ENCODE measurements around the gene TSSK3.

The TSSK3 gene

GRCh38 chr1:32388641-32389040 lies 26.3 kb downstream of the TSSK3 start:
- Histone ChIP-seq H3K4me1 (ENCODE audit: control insufficient read depth, low read length) (peaks cover 9% of the 10 kb centered on the region), H3F3A (ENCODE audit: control insufficient read depth, insufficient read depth) (no peaks in the 10 kb centered on the region), H3K79me2 (ENCODE audit: control insufficient read depth, low read length) (peaks cover 16% of the 10 kb centered on the region), H3K36me3 (ENCODE audit: control insufficient read depth, low read length) (peaks cover 42% of the 10 kb centered on the region), H3K4me3 (ENCODE audit: low read length) (no peak overlapping the region), H3K9me2 (replicated peaks; ENCODE audit: control insufficient read depth, low read length) (no peaks in the 10 kb centered on the region), H4K20me1 (ENCODE audit: control insufficient read depth, insufficient read depth, low read depth, low read length) (no peaks in the 10 kb centered on the region), H3K27ac (ENCODE audit: low read depth, low read length) (no peak overlapping the region), H3K4me2 (ENCODE audit: low read length) (no peak overlapping the region), H3K27me3 (ENCODE audit: control insufficient read depth, low read length) (no peaks in the 10 kb centered on the region), H3K9me3 (ENCODE audit: control insufficient read depth, insufficient read depth, low read length) (no peaks in the 10 kb centered on the region)
- TF ChIP-seq EZH2phosphoT487 (IDR thresholded peaks at IDR 0.05; ENCODE audit: borderline replicate concordance, low read length) (no peak), CTCF (IDR thresholded peaks at IDR 0.05; ENCODE audit: low read depth, low read length, poor library complexity, severe bottlenecking) (no peak)

GRCh38 chr1:32390904-32391870 lies 28.8 kb downstream of the TSSK3 start:
- Histone ChIP-seq H3K4me1 (ENCODE audit: control insufficient read depth, low read length) (peaks cover 16% of the 10 kb centered on the region), H3K9me2 (replicated peaks; ENCODE audit: control insufficient read depth, low read length) (no peaks in the 10 kb centered on the region), H3K27me3 (ENCODE audit: control insufficient read depth, low read length) (no peaks in the 10 kb centered on the region), H3F3A (ENCODE audit: control insufficient read depth, insufficient read depth) (no peaks in the 10 kb centered on the region), H3K4me2 (ENCODE audit: low read length) (no peak overlapping the region), H4K20me1 (ENCODE audit: control insufficient read depth, insufficient read depth, low read depth, low read length) (no peaks in the 10 kb centered on the region), H3K27ac (ENCODE audit: low read depth, low read length) (no peak overlapping the region), H3K4me3 (ENCODE audit: low read length) (no peak overlapping the region), H3K9me3 (ENCODE audit: control insufficient read depth, insufficient read depth, low read length) (no peaks in the 10 kb centered on the region), H3K79me2 (ENCODE audit: control insufficient read depth, low read length) (peaks cover 21% of the 10 kb centered on the region), H3K36me3 (ENCODE audit: control insufficient read depth, low read length) (peaks cover 26% of the 10 kb centered on the region)
- TF ChIP-seq CTCF (IDR thresholded peaks at IDR 0.05; ENCODE audit: low read depth, low read length, poor library complexity, severe bottlenecking) (no peak), EZH2phosphoT487 (IDR thresholded peaks at IDR 0.05; ENCODE audit: borderline replicate concordance, low read length) (no peak)

GRCh38 chr1:32392325-32392724 lies 30.0 kb downstream of the TSSK3 start:
- Histone ChIP-seq H3K27ac (ENCODE audit: low read depth, low read length) (no peak overlapping the region), H3K4me3 (ENCODE audit: low read length) (no peak overlapping the region), H3K9me2 (replicated peaks; ENCODE audit: control insufficient read depth, low read length) (no peaks in the 10 kb centered on the region), H3K79me2 (ENCODE audit: control insufficient read depth, low read length) (peaks cover 21% of the 10 kb centered on the region), H3K4me2 (ENCODE audit: low read length) (no peak overlapping the region), H3K27me3 (ENCODE audit: control insufficient read depth, low read length) (no peaks in the 10 kb centered on the region), H3F3A (ENCODE audit: control insufficient read depth, insufficient read depth) (no peaks in the 10 kb centered on the region), H3K4me1 (ENCODE audit: control insufficient read depth, low read length) (peaks cover 16% of the 10 kb centered on the region), H3K36me3 (ENCODE audit: control insufficient read depth, low read length) (peaks cover 20% of the 10 kb centered on the region), H4K20me1 (ENCODE audit: control insufficient read depth, insufficient read depth, low read depth, low read length) (no peaks in the 10 kb centered on the region), H3K9me3 (ENCODE audit: control insufficient read depth, insufficient read depth, low read length) (no peaks in the 10 kb centered on the region)
- no peak for TF ChIP-seq CTCF (IDR thresholded peaks at IDR 0.05; ENCODE audit: low read depth, low read length, poor library complexity, severe bottlenecking)
- TF ChIP-seq EZH2phosphoT487 (IDR thresholded peaks at IDR 0.05; ENCODE audit: borderline replicate concordance, low read length): no peak

Measured in DOHH2 (cell line).